Neural cell (in vitro differentiated cells): ENCODE data around the gene CPLANE1. TPM values are rescaled to one million over a fixed set of nuclear protein-coding genes. Genes with fewer than 3 reads are reported as not detected.

Experiments
- polyA plus RNA-seq: library from polyadenylated mRNA; depleted of rRNA; stranded (reverse); fragments of >200 nt; gene quantifications from 2 replicates; pipeline ENCODE4 v1.2.3, GENCODE V29; 2014
- small RNA-seq, 3 experiments: library from RNA; depleted of rRNA; stranded (forward); fragments of <200 nt; gene quantifications; one replicate each; pipeline ENCODE3, GENCODE V24; 2012

The CPLANE1 gene
- polyA plus RNA-seq, 1 donor from 2014 or later = 26.0 TPM

Small RNA genes within 50 kb of the gene (small RNA-seq; reads per million reads assigned to genes)
- 0 reads per million in 3 experiments for gene C8orf59P2

Other genes with a start within 250 kb of the CPLANE1 start
- 15.1 and 15.9 TPM in 2 replicates for gene NUP155, start 121.7 kb upstream of the CPLANE1 start, polyA plus RNA-seq
- 40.1 and 40.9 TPM in 2 replicates for gene WDR70, start 129.9 kb upstream of the CPLANE1 start, polyA plus RNA-seq